GM18507 (cell line): ENCODE measurements around the gene PUS7L.

ENCODE experiments used
- DNase-seq: peaks from one replicate; pipeline ENCODE4 v3.0.0; 2011; ENCODE audit warnings: low read depth; ENCODE audit not compliant: insufficient read length; ENCODE audit errors: extremely low spot score
- FAIRE-seq: peaks from 2 replicates; lab custom pipeline; 2011; peaks lifted over from hg19 to GRCh38; lab: Jason Lieb, UNC

PUS7L gene

GRCh38 chr12:43676183-43676813, 82.3 kb downstream of the PUS7L start:
- FAIRE-seq = peak; percentile 71
- peak; percentile 3 for DNase-seq

GRCh38 chr12:43675048-43675904, 83.3 kb downstream of the PUS7L start:
- FAIRE-seq = no peak
- no peak for DNase-seq

GRCh38 chr12:43669373-43669772, 89.2 kb downstream of the PUS7L start:
- FAIRE-seq (no peak), DNase-seq (no peak)
